Epithelial cell of proximal tubule (primary cell): ENCODE data around the gene MLF1. TPM values are rescaled to one million over a fixed set of nuclear protein-coding genes. Genes with fewer than 3 reads are reported as not detected.
"Not testable (repeated sequence)": the region's sequence is repeated elsewhere in the genome, so short reads cannot be mapped to it uniquely, and the experiment has no call there.

ENCODE experiments used
- DNase-seq: peaks from one replicate; pipeline ENCODE4 v3.0.0-alpha.2; 2011; ENCODE audit warnings: low read depth
- H3K4me3 ChIP-seq: 2 replicates; pipeline ENCODE4 v1.5.1; 2011; ENCODE audit warnings: low read depth, mild to moderate bottlenecking, low read length
- total RNA-seq: library from RNA; depleted of rRNA; stranded (reverse); fragments of >200 nt; gene quantifications from 2 replicates; pipeline ENCODE4 v1.2.3, GENCODE V29; 2015
- TF ChIP-seq, protein P1 (sequence below): conservative IDR thresholded peaks from 2 replicates; pipeline ENCODE4 v1.5.1; 2012; ENCODE audit warnings: low read depth, mild to moderate bottlenecking, low read length

Gene MLF1
- total RNA-seq, 1 donor from 2014 or later = 7.6 TPM

DNA sequence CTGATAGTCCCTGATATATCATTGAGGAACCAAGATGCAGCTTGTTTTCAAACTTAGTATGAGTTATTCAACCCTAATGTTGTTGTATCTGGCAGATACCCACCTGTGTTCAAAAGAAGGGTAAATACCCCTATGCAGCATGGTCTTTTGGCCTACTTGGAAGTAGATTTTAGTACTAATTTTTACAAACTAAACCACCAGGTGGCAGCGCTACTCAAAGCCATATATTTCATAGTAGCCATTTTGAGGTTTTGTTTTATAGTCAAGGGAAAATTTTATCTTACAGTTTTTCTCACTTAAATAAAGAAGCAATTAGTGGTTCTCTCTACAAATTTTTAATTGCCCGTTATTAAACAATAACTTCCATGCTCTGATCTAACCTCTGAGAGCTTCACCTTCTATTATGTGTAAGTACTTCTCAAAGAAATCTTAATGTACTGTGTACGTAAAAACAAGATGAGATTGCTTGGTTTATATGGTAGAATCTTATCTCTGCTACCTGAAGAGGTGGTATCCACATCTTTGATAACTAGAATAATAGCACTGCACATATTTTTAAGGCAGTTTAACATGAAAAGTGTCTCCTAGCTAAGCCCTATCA lies 31.5 kb upstream of the MLF1 start:
- DNase-seq = no peak
- no peak overlapping the region for H3K4me3 ChIP-seq
- TF ChIP-seq, protein P1, sequence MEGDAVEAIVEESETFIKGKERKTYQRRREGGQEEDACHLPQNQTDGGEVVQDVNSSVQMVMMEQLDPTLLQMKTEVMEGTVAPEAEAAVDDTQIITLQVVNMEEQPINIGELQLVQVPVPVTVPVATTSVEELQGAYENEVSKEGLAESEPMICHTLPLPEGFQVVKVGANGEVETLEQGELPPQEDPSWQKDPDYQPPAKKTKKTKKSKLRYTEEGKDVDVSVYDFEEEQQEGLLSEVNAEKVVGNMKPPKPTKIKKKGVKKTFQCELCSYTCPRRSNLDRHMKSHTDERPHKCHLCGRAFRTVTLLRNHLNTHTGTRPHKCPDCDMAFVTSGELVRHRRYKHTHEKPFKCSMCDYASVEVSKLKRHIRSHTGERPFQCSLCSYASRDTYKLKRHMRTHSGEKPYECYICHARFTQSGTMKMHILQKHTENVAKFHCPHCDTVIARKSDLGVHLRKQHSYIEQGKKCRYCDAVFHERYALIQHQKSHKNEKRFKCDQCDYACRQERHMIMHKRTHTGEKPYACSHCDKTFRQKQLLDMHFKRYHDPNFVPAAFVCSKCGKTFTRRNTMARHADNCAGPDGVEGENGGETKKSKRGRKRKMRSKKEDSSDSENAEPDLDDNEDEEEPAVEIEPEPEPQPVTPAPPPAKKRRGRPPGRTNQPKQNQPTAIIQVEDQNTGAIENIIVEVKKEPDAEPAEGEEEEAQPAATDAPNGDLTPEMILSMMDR = peak; percentile 61

DNA sequence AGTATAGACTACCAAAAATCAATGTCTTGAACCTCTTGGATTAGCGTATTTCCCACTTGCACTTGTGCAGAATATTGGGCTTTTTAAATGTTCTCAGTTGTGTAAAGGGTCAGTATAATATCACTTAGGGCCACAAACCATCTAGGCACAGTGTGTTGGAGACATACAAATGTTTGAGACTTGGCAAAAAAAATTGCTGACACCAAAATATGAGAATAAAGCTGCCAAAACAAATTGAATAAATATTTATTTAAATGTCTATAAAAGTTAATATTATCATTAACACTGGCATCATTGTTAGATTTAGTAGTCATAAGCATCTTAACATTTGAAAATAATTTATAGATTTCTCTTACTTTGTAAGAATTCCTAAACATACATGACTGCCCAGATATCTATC lies 30.9 kb upstream of the MLF1 start:
- no peak overlapping the region for H3K4me3 ChIP-seq
- no peak for DNase-seq
- TF ChIP-seq, protein P1 = no peak

DNA sequence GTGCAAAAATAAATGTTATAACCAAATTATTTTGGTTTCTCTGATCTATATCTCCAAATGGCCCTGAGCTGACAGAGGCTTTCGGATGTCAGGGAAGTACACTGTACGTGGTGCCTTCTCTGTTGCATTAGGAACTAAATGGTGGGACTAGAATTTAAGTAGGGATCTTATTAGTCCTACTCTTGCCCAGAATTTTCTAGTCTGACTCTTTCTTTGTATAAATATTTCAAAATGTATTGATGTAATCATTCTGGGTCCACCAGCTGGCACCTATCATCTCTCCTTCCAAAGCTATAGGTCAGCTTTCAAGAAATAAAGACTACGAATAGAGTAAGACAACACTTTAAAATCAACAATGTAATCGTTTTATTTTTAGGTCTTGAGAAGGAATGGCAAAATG lies 22.3 kb upstream of the MLF1 start:
- TF ChIP-seq, protein P1 = no peak
- no peak overlapping the region for H3K4me3 ChIP-seq
- no peak for DNase-seq

DNA sequence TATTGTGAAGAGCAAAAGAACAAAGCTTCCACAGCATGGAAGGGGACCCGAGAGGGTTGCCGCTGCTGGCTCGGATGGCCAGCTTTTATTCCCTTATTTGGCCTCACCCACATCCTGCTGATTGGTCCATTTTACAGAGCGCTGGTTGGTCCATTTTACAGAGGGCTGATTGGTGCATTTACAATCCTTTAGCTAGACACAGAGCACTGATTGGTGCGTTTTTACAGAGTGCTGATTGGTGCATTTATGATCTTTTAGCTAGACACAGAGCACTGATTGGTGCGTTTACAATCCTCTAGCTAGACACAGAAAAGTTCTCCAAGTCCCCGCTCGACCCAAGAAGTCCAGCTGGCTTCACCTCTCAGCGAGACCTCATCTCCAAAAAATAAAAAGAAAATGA lies 21.1 kb upstream of the MLF1 start:
- DNase-seq, H3K4me3 ChIP-seq: not testable (repeated sequence)

DNA sequence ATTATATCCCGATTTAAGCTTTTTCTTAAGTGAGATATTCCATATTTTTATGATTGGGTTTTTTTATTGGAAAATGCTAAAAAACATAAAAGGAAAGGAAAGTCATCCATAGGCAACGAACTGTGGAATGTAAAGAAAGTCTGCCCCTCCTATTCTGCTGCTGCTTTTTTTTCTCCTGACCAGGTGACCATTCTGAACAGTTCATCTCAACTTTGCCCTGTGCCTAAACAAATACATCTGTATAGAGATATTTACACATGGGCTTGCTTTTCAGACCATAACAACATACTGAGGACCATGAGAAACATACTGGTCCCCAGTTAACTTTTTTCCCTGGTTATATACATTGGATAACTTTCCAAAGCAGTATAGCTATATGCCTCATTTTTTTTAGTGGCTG lies 18.9 kb upstream of the MLF1 start:
- TF ChIP-seq, protein P1 = no peak
- no peak for DNase-seq
- H3K4me3 ChIP-seq = no peak overlapping the region

DNA sequence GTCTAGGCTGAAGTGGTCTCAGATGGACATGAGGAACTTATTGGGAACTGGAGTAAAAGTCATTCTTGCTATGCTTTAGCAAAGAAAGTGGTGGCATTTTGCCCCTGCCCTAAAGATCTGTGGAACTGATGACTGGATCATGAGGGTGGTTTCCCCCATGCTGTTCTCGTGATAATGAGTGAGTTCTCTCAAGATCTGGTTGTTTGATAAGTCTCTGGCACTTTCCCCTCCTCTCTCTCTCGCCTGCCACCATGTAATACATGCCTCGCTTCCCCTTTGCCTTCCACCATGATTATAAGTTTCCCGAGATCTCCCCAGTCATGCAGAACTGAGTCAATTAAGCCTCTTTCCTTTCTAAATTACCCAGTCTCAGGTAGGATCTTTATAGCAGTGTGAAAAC lies 11.5 kb upstream of the MLF1 start:
- TF ChIP-seq, protein P1 = no peak
- DNase-seq = no peak
- H3K4me3 ChIP-seq = no peak overlapping the region

DNA sequence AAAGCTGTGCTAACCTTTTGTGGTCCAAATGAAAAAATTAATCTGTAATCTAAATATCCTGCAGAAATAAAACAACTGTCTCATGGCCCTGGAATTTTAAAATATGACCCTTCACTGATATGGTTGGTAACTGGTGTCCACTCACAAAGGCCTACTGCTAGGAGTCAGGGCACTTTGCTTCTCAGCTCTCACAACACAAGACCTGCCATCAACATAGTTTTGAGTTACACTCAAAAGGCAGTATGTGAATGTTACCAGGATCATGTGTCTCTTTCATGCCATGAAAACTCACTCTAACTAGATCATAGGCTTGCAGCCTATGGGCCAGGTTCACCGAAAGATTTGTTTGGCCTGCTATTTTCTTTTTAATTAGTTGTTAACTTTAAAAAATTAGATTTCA lies 10.0 kb upstream of the MLF1 start:
- TF ChIP-seq, protein P1 = no peak
- H3K4me3 ChIP-seq = no peak overlapping the region
- no peak for DNase-seq
